ENCODE results near the gene RASAL2. TPM values are rescaled to one million over a fixed set of nuclear protein-coding genes. Genes with fewer than 3 reads are reported as not detected.
"Not testable (repeated sequence)": the region's sequence is repeated elsewhere in the genome, so short reads cannot be mapped to it uniquely, and the experiment has no call there.

RASAL2 gene
- total and polyA plus RNA-seq, 5 experiments from 2014 or later: not detected

GRCh38 chr1:178086294-178086693, 7.6 kb upstream of the RASAL2 start:
- no peak overlapping the region for H3K4me3 Mint-ChIP-seq
- peaks cover 12 to 34% (median 25%) of the 10 kb centered on the region in 5 donors for H3K27me3 Mint-ChIP-seq
- DNase-seq (no peak), ATAC-seq (no peak)
- no peak overlapping the region for H3K27ac Mint-ChIP-seq
- peaks cover under 1 to 27% (median 1%) of the 10 kb centered on the region in 3 donors for H3K36me3 Mint-ChIP-seq
- POLR2A ChIA-PET: no interaction called here
- H3K9me3 Mint-ChIP-seq: peaks cover 0 to 38% (median 15%) of the 10 kb centered on the region in 9 donors
- H3K4me1 Mint-ChIP-seq: no peaks in the 10 kb centered on the region

- Mint-ChIP-seq H3K36me3 (peaks cover 1 to 27% (median 5%) of the 10 kb centered on the region in 3 donors), H3K9me3 (peaks cover 0 to 40% (median 13%) of the 10 kb centered on the region in 9 donors), H3K4me1 (no peaks in the 10 kb centered on the region), H3K27me3 (peaks cover 17 to 39% (median 29%) of the 10 kb centered on the region in 5 donors), H3K4me3 (no peak overlapping the region), H3K27ac (no peak overlapping the region)
- ATAC-seq (no peak), DNase-seq (no peak)
- POLR2A ChIA-PET: no interaction called here
Measured at GRCh38 chr1:178086766-178087165, 7.1 kb upstream of the RASAL2 start.

GRCh38 chr1:178088651-178089050, 5.3 kb upstream of the RASAL2 start:
- Mint-ChIP-seq H3K27ac (no peak overlapping the region), H3K4me1 (peaks cover 5 to 12% (median 10%) of the 10 kb centered on the region in 4 donors), H3K4me3 (no peak overlapping the region), H3K9me3 (peaks cover 0 to 38% (median 14%) of the 10 kb centered on the region in 9 donors), H3K36me3 (peaks cover 5 to 35% (median 7%) of the 10 kb centered on the region in 3 donors), H3K27me3 (peaks cover 29 to 57% (median 41%) of the 10 kb centered on the region in 5 donors)
- no peak for ATAC-seq
- DNase-seq: no peak
- POLR2A ChIA-PET: no interaction called here

- DNase-seq, POLR2A ChIA-PET, ATAC-seq: not testable (repeated sequence)
- peaks cover 5 to 30% (median 7%) of the 10 kb centered on the region in 3 donors for H3K36me3 Mint-ChIP-seq
- peaks cover 0 to 43% (median 14%) of the 10 kb centered on the region in 9 donors for H3K9me3 Mint-ChIP-seq
- H3K27me3 Mint-ChIP-seq: peaks cover 43 to 78% (median 55%) of the 10 kb centered on the region in 5 donors
- peaks cover 7 to 21% (median 13%) of the 10 kb centered on the region in 4 donors for H3K4me1 Mint-ChIP-seq
- H3K4me3 Mint-ChIP-seq: peak overlapping the region in 1 of 10 donors; percentile 5
- peak overlapping the region in 1 of 10 donors; percentile 24 for H3K27ac Mint-ChIP-seq
Measured at GRCh38 chr1:178091454-178091853, 2.5 kb upstream of the RASAL2 start.

GRCh38 chr1:178091986-178092745, 1.7 kb upstream of the RASAL2 start:
- Mint-ChIP-seq H3K27me3 (peaks cover 45 to 85% (median 61%) of the 10 kb centered on the region in 5 donors), H3K9me3 (peaks cover 0 to 43% (median 14%) of the 10 kb centered on the region in 9 donors), H3K4me3 (peak overlapping the region in 8 of 10 donors; percentile 20 to 84 (median 72)), H3K4me1 (peaks cover 7 to 21% (median 13%) of the 10 kb centered on the region in 4 donors), H3K36me3 (peaks cover 5 to 30% (median 7%) of the 10 kb centered on the region in 3 donors), H3K27ac (peak overlapping the region in 1 of 10 donors; percentile 87)
- ATAC-seq (no peak), DNase-seq (no peak)
- POLR2A ChIA-PET: no interaction called here

GRCh38 chr1:178092878-178093493, 918 bp upstream of the RASAL2 start:
- H3K4me1 Mint-ChIP-seq: peaks cover 7 to 21% (median 13%) of the 10 kb centered on the region in 4 donors
- H3K36me3 Mint-ChIP-seq: peaks cover 5 to 29% (median 7%) of the 10 kb centered on the region in 3 donors
- POLR2A ChIA-PET: no interaction called here

GRCh38 chr1:178093494-178093950, 382 bp upstream of the RASAL2 start:
- H3K4me3 Mint-ChIP-seq: peak overlapping the region; percentile 60 to 84 (median 74)
- peak in 4 of 10 donors; percentile 4 to 20 (median 6) for DNase-seq
- peaks cover 5 to 26% (median 7%) of the 10 kb centered on the region in 3 donors for H3K36me3 Mint-ChIP-seq
- no peak overlapping the region for H3K27ac Mint-ChIP-seq
- POLR2A ChIA-PET: no interaction called here
- H3K27me3 Mint-ChIP-seq: peaks cover 49 to 88% (median 68%) of the 10 kb centered on the region in 5 donors
- peaks cover 7 to 21% (median 13%) of the 10 kb centered on the region in 4 donors for H3K4me1 Mint-ChIP-seq
- peak; percentile 17 to 22 for ATAC-seq
- peaks cover 0 to 36% (median 3%) of the 10 kb centered on the region in 9 donors for H3K9me3 Mint-ChIP-seq

More at GRCh38 chr1:178092878-178093493, 918 bp upstream of the RASAL2 start:
- H3K27me3 Mint-ChIP-seq: peaks cover 48 to 88% (median 67%) of the 10 kb centered on the region in 5 donors
- ATAC-seq: no peak
- H3K9me3 Mint-ChIP-seq: peaks cover 0 to 41% (median 9%) of the 10 kb centered on the region in 9 donors
- peak overlapping the region in 2 of 10 donors; percentile 38 to 87 for H3K27ac Mint-ChIP-seq
- DNase-seq: no peak
- H3K4me3 Mint-ChIP-seq: peak overlapping the region; percentile 60 to 84 (median 74)

- DNase-seq (no peak), ATAC-seq (no peak)
- Mint-ChIP-seq H3K4me3 (peak overlapping the region; percentile 14 to 62 (median 42)), H3K4me1 (peaks cover 7 to 21% (median 13%) of the 10 kb centered on the region in 4 donors), H3K9me3 (peaks cover 0 to 30% (median 3%) of the 10 kb centered on the region in 9 donors), H3K36me3 (peaks cover 5 to 17% (median 7%) of the 10 kb centered on the region in 3 donors), H3K27ac (no peak overlapping the region), H3K27me3 (peaks cover 46 to 87% (median 67%) of the 10 kb centered on the region in 5 donors)
- POLR2A ChIA-PET: no interaction called here
Measured at GRCh38 chr1:178094739-178095645, 1.1 kb downstream of the RASAL2 start.

- Mint-ChIP-seq H3K27ac (no peak overlapping the region), H3K36me3 (peaks cover 3 to 12% (median 6%) of the 10 kb centered on the region in 3 donors), H3K4me3 (no peak overlapping the region), H3K9me3 (peaks cover 0 to 26% (median 3%) of the 10 kb centered on the region in 9 donors), H3K4me1 (peaks cover 7 to 21% (median 13%) of the 10 kb centered on the region in 4 donors), H3K27me3 (peaks cover 39 to 75% (median 58%) of the 10 kb centered on the region in 5 donors)
- ATAC-seq: no peak
- POLR2A ChIA-PET: no interaction called here
- no peak for DNase-seq
Measured at GRCh38 chr1:178096421-178096820, 2.5 kb downstream of the RASAL2 start.

- POLR2A ChIA-PET: no interaction called here
- H3K9me3 Mint-ChIP-seq: peaks cover 0 to 13% (median 3%) of the 10 kb centered on the region in 9 donors
- H3K4me3 Mint-ChIP-seq: no peak overlapping the region
Measured at GRCh38 chr1:178098262-178098661, 4.4 kb downstream of the RASAL2 start.

GRCh38 chr1:178101266-178101630, 7.3 kb downstream of the RASAL2 start:
- no peaks in the 10 kb centered on the region for H3K4me1 Mint-ChIP-seq
- POLR2A ChIA-PET: no interaction called here
- ATAC-seq (no peak), DNase-seq (no peak)
- H3K4me3 Mint-ChIP-seq: no peak overlapping the region
- peaks cover 0 to 8% (median under 1%) of the 10 kb centered on the region in 9 donors for H3K9me3 Mint-ChIP-seq
- H3K27me3 Mint-ChIP-seq: peaks cover 10 to 34% (median 21%) of the 10 kb centered on the region in 5 donors
- no peak overlapping the region for H3K27ac Mint-ChIP-seq
- peaks cover 0 to 4% (median 0%) of the 10 kb centered on the region in 3 donors for H3K36me3 Mint-ChIP-seq

More at GRCh38 chr1:178098262-178098661, 4.4 kb downstream of the RASAL2 start:
- peaks cover 25 to 57% (median 42%) of the 10 kb centered on the region in 5 donors for H3K27me3 Mint-ChIP-seq
- DNase-seq: no peak
- no peak for ATAC-seq
- peaks cover 2 to 13% (median 5%) of the 10 kb centered on the region in 4 donors for H3K4me1 Mint-ChIP-seq
- peaks cover 0 to 6% (median 0%) of the 10 kb centered on the region in 3 donors for H3K36me3 Mint-ChIP-seq
- no peak overlapping the region for H3K27ac Mint-ChIP-seq

- H3K27me3 Mint-ChIP-seq: peaks cover 8 to 30% (median 17%) of the 10 kb centered on the region in 5 donors
- H3K9me3 Mint-ChIP-seq: peaks cover 0 to 7% (median 0%) of the 10 kb centered on the region in 9 donors
- no peak overlapping the region for H3K27ac Mint-ChIP-seq
- no peak overlapping the region for H3K4me3 Mint-ChIP-seq
- no peak for DNase-seq
- POLR2A ChIA-PET: no interaction called here
- H3K36me3 Mint-ChIP-seq: peaks cover 0 to 4% (median 0%) of the 10 kb centered on the region in 3 donors
- no peak for ATAC-seq
- no peaks in the 10 kb centered on the region for H3K4me1 Mint-ChIP-seq
Measured at GRCh38 chr1:178101654-178102053, 7.8 kb downstream of the RASAL2 start.
